Calu3 (cell line): ENCODE data around the gene PHF13. TPM values are rescaled to one million over a fixed set of nuclear protein-coding genes. Genes with fewer than 3 reads are reported as not detected.

Source experiments
- BruUV-seq: library from RNA; stranded (reverse); fragments of 400-500 nt; replicated peaks from 2 replicates; lab custom pipeline; 2021; lab: Mats Ljungman, UMichigan
- CTCF ChIA-PET: fragments of 300-600 bp; sonication (Branson Sonifier 250); formaldehyde crosslinking; loops from one replicate; lab custom pipeline; 2022; ENCODE audit warnings: antibody characterized with exemption; lab: Charles Lee
- DNase-seq: peaks from one replicate; pipeline ENCODE4 v3.0.0; 2022
- H3K27ac Mint-ChIP-seq: one replicate; pipeline ENCODE4 v1.8.0; 2022; ENCODE audit warnings: mixed read lengths; ENCODE audit not compliant: unreplicated experiment
- H3K27me3 Mint-ChIP-seq: one replicate; pipeline ENCODE4 v1.8.0; 2022; ENCODE audit warnings: mixed read lengths; ENCODE audit not compliant: unreplicated experiment
- H3K36me3 Mint-ChIP-seq: one replicate; pipeline ENCODE4 v1.8.0; 2022; ENCODE audit warnings: mild to moderate bottlenecking, moderate library complexity, mixed read lengths; ENCODE audit not compliant: insufficient read depth, unreplicated experiment
- H3K4me1 Mint-ChIP-seq: one replicate; pipeline ENCODE4 v1.8.0; 2022; ENCODE audit warnings: mild to moderate bottlenecking, low read depth, mixed read lengths; ENCODE audit not compliant: unreplicated experiment
- H3K4me3 Mint-ChIP-seq: one replicate; pipeline ENCODE4 v1.8.0; 2022; ENCODE audit warnings: mild to moderate bottlenecking, low read depth, moderate library complexity, mixed read lengths; ENCODE audit not compliant: unreplicated experiment
- H3K9me3 Mint-ChIP-seq: one replicate; pipeline ENCODE4 v1.8.0; 2022; ENCODE audit warnings: low read depth, mixed read lengths; ENCODE audit not compliant: unreplicated experiment
- intact Hi-C: fragments of 100-400 bp; cut with micrococcal nuclease; formaldehyde crosslinking; loops from one replicate; pipeline ENCODE4 v1.10.0; 2022; ENCODE audit not compliant: unreplicated experiment
- total RNA-seq: library from RNA; stranded (reverse); gene quantifications from 2 replicates; pipeline ENCODE4 v1.2.3, GENCODE V29; 2022
- TF ChIP-seq, protein P1 (sequence below): fragments of 200-600 bp; IDR thresholded peaks from one replicate; pipeline ENCODE4 v1.8.0; 2022; ENCODE audit warnings: antibody characterized with exemption; ENCODE audit not compliant: unreplicated experiment

Gene PHF13
- total RNA-seq, 1 experiment from 2014 or later: 14.5 TPM

DNA sequence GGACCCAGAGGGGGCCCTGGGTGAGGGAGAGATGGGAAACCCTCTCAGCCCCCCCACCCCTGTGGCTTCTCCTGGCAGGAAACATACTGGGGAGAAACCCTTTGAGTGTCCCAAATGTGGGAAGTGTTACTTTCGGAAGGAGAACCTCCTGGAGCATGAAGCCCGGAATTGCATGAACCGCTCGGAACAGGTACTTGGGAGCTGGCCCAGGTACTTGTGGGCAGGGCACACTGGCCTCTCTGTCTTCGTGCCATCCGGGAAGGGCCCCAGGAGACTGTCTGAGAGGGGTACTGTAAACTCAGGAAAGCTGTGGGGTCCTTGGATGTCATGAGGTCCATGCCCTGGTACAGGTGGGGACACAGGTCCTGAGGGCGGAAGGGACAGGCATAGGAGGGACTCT is 27.7 kb upstream of the PHF13 start:
- intact Hi-C loops: no loop called here
- TF ChIP-seq, protein P1, sequence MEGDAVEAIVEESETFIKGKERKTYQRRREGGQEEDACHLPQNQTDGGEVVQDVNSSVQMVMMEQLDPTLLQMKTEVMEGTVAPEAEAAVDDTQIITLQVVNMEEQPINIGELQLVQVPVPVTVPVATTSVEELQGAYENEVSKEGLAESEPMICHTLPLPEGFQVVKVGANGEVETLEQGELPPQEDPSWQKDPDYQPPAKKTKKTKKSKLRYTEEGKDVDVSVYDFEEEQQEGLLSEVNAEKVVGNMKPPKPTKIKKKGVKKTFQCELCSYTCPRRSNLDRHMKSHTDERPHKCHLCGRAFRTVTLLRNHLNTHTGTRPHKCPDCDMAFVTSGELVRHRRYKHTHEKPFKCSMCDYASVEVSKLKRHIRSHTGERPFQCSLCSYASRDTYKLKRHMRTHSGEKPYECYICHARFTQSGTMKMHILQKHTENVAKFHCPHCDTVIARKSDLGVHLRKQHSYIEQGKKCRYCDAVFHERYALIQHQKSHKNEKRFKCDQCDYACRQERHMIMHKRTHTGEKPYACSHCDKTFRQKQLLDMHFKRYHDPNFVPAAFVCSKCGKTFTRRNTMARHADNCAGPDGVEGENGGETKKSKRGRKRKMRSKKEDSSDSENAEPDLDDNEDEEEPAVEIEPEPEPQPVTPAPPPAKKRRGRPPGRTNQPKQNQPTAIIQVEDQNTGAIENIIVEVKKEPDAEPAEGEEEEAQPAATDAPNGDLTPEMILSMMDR: no peak
- CTCF ChIA-PET: no interaction called here
- peaks cover 23% of the 10 kb centered on the region for H3K36me3 Mint-ChIP-seq
- H3K4me1 Mint-ChIP-seq: no peaks in the 10 kb centered on the region
- H3K27ac Mint-ChIP-seq: no peak overlapping the region
- no peak overlapping the region for H3K4me3 Mint-ChIP-seq
- H3K9me3 Mint-ChIP-seq: no peaks in the 10 kb centered on the region
- H3K27me3 Mint-ChIP-seq: no peaks in the 10 kb centered on the region
- no TSS peak for BruUV-seq
- no peak for DNase-seq

DNA sequence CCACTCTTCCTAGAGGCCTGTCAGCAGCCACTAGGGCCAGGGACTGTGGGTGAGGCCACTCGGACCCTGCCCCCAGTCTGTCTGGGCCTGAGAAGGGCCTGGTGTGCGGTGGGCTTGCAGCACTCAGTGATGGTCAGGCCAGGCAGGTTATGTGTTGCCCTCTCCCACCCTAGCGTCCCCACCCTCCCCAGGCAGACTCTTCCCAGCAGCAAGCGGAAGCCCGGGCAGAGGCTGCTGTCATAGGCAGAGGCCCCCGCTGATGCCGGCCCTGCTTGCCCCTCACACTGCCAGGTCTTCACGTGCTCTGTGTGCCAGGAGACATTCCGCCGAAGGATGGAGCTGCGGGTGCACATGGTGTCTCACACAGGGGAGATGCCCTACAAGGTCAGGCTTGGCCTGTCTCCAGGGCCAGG is 27.1 kb upstream of the PHF13 start:
- no TSS peak for BruUV-seq
- Mint-ChIP-seq H3K4me3 (no peak overlapping the region), H3K9me3 (no peaks in the 10 kb centered on the region), H3K27ac (no peak overlapping the region), H3K4me1 (no peaks in the 10 kb centered on the region), H3K36me3 (peaks cover 18% of the 10 kb centered on the region), H3K27me3 (no peaks in the 10 kb centered on the region)
- CTCF ChIA-PET: interaction anchor here (0.7 kb wide), 1 partner anchor 32 kb away, joined by 4 read pairs; the partner anchor contains the start of gene NOL9
- TF ChIP-seq, protein P1: no peak
- intact Hi-C loops: no loop called here
- no peak for DNase-seq

DNA sequence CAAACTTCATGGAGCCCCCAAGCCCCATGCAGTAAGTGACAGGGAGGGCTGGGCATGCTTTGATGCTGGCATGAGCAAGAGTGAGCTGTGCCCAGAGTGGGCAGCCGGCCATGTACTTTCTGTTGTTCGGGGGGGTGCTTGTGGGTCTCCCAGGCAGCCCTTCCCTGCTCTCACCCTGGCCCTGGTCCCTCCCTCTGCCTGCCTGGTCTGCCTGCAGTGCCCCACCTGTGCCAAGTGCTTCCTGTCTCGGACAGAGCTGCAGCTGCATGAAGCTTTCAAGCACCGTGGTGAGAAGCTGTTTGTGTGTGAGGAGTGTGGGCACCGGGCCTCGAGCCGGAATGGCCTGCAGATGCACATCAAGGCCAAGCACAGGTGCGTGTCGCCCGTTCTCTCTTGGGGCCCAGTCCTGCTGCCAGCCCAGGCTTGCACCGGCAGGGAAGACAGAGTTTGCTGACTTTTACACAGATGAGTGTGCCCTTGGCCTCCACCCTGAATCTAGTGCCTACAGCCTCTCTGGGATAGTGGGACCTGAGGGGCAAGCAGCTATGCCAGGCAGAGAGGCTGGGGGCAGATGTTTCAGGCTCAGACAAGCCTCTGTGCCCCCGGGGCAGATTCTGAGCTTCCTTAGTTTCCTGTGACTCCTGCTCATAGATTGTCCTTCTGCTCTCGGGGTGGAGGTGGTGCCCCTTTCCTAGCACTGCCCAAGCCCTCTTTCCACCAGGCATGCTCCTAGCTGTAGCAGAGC is 26.1 kb upstream of the PHF13 start:
- no peaks in the 10 kb centered on the region for H3K4me1 Mint-ChIP-seq
- H3K27ac Mint-ChIP-seq: no peak overlapping the region
- no TSS peak for BruUV-seq
- no peaks in the 10 kb centered on the region for H3K27me3 Mint-ChIP-seq
- no peak for DNase-seq
- H3K4me3 Mint-ChIP-seq: no peak overlapping the region
- H3K9me3 Mint-ChIP-seq: no peaks in the 10 kb centered on the region
- TF ChIP-seq, protein P1: no peak
- intact Hi-C loops: no loop called here
- CTCF ChIA-PET: no interaction called here
- H3K36me3 Mint-ChIP-seq: peaks cover 11% of the 10 kb centered on the region

DNA sequence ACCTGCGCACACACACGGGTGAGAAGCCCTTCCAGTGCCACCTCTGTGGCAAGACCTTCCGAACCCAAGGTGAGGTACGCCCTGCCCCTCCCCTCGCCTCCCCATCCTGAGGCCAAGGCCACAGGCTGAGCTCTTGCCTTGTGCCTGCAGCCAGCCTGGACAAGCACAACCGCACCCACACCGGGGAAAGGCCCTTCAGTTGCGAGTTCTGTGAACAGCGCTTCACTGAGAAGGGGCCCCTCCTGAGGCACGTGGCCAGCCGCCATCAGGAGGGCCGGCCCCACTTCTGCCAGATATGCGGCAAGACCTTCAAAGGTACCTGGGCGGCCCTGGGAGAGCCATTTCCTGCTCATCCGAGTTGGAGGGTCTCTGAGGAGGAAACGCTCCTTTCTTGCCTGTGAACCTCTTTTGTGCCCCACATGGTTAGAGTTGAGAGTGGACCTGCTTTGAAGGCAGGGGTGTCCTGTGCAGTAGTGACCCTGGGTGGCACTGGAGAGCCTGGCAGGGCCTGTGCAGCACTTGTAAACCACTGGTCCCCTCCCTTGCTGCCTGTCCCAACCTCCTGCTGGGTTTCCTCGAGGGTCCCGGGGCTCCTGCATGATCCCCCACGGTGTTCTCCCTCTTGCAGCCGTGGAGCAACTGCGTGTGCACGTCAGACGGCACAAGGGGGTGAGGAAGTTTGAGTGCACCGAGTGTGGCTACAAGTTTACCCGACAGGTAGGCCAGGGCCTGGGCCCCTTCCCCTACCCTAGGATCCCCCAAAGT is 25.2 kb upstream of the PHF13 start:
- no TSS peak for BruUV-seq
- Mint-ChIP-seq H3K27ac (no peak overlapping the region), H3K4me1 (no peaks in the 10 kb centered on the region), H3K27me3 (no peaks in the 10 kb centered on the region), H3K36me3 (peaks cover 5% of the 10 kb centered on the region), H3K9me3 (no peaks in the 10 kb centered on the region), H3K4me3 (no peak overlapping the region)
- TF ChIP-seq, protein P1: no peak
- intact Hi-C loops: no loop called here
- no peak for DNase-seq
- CTCF ChIA-PET: no interaction called here
